CD4-positive, alpha-beta T cell (primary cell): Measurements from ENCODE around the gene MYH7B. TPM values are rescaled to one million over a fixed set of nuclear protein-coding genes. Genes with fewer than 3 reads are reported as not detected.
A peak's percentile ranks its signal among the peaks of the same experiment; 100 is the strongest.

Source experiments
- ATAC-seq: fragments of 200-7000 bp; cut with Tn5 transposase; one replicate; pipeline ENCODE4 v1.10.0; 2022; ENCODE audit warnings: mild to moderate bottlenecking; ENCODE audit not compliant: poor library complexity
- CTCF ChIA-PET: fragments of 350-600 bp; sonication (Branson Sonifier 250); formaldehyde crosslinking; loops from one replicate; lab custom pipeline; 2021; ENCODE audit warnings: antibody characterized with exemption, inconsistent platforms; lab: Charles Lee
- POLR2A ChIA-PET: fragments of 350-600 bp; sonication (Branson Sonifier 250); formaldehyde crosslinking; loops from one replicate; lab custom pipeline; 2021; ENCODE audit warnings: antibody characterized with exemption, inconsistent platforms; lab: Charles Lee
- DNase-seq, 14 experiments: peaks; one replicate each; pipeline ENCODE4 v3.0.0-alpha.2; 2013 to 2020; ENCODE audit warnings: mixed read lengths in 2 of 14
- H3K27ac ChIP-seq, 2 donors: one replicate each; pipeline versions ENCODE4 v1.5.1 to v1.7.0; 2013; ENCODE audit warnings: low read length in 2 of 2, low read depth in 1 of 2, mild to moderate bottlenecking in 1 of 2
- H3K27me3 ChIP-seq, 2 experiments: 1 replicate in 1 of 2; 2 replicates in 1 of 2; pipeline versions ENCODE4 v1.6.1 to v1.7.0; 2013; ENCODE audit warnings: low read length in 2 of 2, control low read depth in 1 of 2, mild to moderate bottlenecking in 1 of 2, moderate library complexity in 1 of 2; ENCODE audit not compliant: insufficient read depth in 2 of 2, control insufficient read depth in 1 of 2
- H3K36me3 ChIP-seq: one replicate; pipeline ENCODE4 v1.6.1; 2013; ENCODE audit warnings: low read length, control low read depth; ENCODE audit not compliant: insufficient read depth
- H3K4me1 ChIP-seq: one replicate; pipeline ENCODE4 v1.6.1; 2013; ENCODE audit warnings: low read length, control low read depth; ENCODE audit not compliant: insufficient read depth
- H3K4me3 ChIP-seq: one replicate; pipeline ENCODE4 v1.5.1; 2013; ENCODE audit warnings: mild to moderate bottlenecking, low read length, moderate library complexity
- H3K9me3 ChIP-seq, 2 experiments: 1 replicate in 1 of 2; 2 replicates in 1 of 2; pipeline versions ENCODE4 v1.6.1 to v1.7.0; 2013; ENCODE audit warnings: low read length in 2 of 2, mild to moderate bottlenecking in 2 of 2, control low read depth in 1 of 2, moderate library complexity in 1 of 2; ENCODE audit not compliant: control insufficient read depth in 1 of 2, insufficient read depth in 1 of 2
- H3K27ac Mint-ChIP-seq: one replicate; pipeline ENCODE4 v1.8.0; 2020; ENCODE audit warnings: mixed read lengths
- H3K27me3 Mint-ChIP-seq: one replicate; pipeline ENCODE4 v1.8.0; 2021; ENCODE audit warnings: mixed read lengths
- H3K36me3 Mint-ChIP-seq: one replicate; pipeline ENCODE4 v1.8.0; 2021; ENCODE audit warnings: low read depth, mixed read lengths
- H3K4me1 Mint-ChIP-seq: one replicate; pipeline ENCODE4 v1.8.0; 2021; ENCODE audit warnings: low read depth, mixed read lengths
- H3K4me3 Mint-ChIP-seq: one replicate; pipeline ENCODE4 v1.8.0; 2020; ENCODE audit warnings: mild to moderate bottlenecking, mixed read lengths
- H3K9me3 Mint-ChIP-seq: one replicate; pipeline ENCODE4 v1.8.0; 2020; ENCODE audit warnings: mixed read lengths
- CTCF ChIP-seq: fragments of 200-600 bp; IDR thresholded peaks from one replicate; pipeline ENCODE4 v1.8.0; 2022; ENCODE audit warnings: antibody characterized with exemption, mild to moderate bottlenecking
- intact Hi-C, 2 experiments: fragments of 100-400 bp; cut with DNase I in 1 of 2; cut with micrococcal nuclease in 1 of 2; formaldehyde crosslinking; loops; one replicate each; pipeline versions ENCODE4 v1.15.1 to v1.9.0; 2023 to 2025; cut with DNase I, micrococcal nuclease
- total RNA-seq, 174 experiments: library from RNA in 2 of 174; stranded (reverse) in 2 of 174; gene quantifications; one replicate each; pipeline ENCODE4 v1.2.3 and lab custom pipeline; 2021 to 2026

Gene MYH7B
- total RNA-seq, 2 experiments from 2014 or later: 0.53 to 0.58 TPM

DNA sequence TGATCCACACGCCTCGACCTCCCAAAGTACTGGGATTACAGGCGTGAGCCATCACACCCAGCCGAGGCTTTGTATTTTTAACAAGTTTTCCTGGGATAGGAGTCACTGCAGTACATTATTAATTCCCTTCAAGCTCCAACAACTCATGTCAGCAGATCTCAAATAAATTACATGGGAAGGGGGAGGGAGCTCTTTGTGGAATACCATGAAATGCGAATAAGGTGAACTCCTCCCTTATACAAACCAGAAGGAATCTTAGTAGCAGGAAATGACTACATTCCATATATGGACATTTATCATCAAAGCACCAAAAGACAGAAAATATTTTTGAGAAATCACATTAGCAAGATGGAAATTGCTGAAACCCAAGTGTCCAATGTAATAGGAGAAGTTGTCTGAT lies 3.0 kb upstream of the MYH7B start:
- Histone ChIP-seq H3K9me3 (no peaks in the 10 kb centered on the region), H3K27ac (no peak overlapping the region), H3K27me3 (no peaks in the 10 kb centered on the region), H3K4me3 (no peak overlapping the region), H3K36me3 (peaks cover 25% of the 10 kb centered on the region), H3K4me1 (peaks cover 19% of the 10 kb centered on the region)
- H3K9me3 Mint-ChIP-seq: no peaks in the 10 kb centered on the region
- no peak for ATAC-seq
- peak overlapping the region; percentile 27 for H3K4me3 Mint-ChIP-seq
- H3K27ac Mint-ChIP-seq: peak overlapping the region; percentile 32
- ChIA-PET CTCF (interaction anchor here (2.2 kb wide), 1 partner anchor 78 kb away, joined by 7 read pairs; no protein-coding TSS in a partner anchor), POLR2A (no interaction called here)
- intact Hi-C loops: loop anchor here in 1 of 2 experiments (10.0 kb wide), 2 partner anchors 648 to 958 kb away; partner anchors contain the start of genes AHCY and RALY
- no peak for TF ChIP-seq CTCF
- peaks cover 26% of the 10 kb centered on the region for H3K36me3 Mint-ChIP-seq
- DNase-seq: no peak
- H3K27me3 Mint-ChIP-seq: no peaks in the 10 kb centered on the region
- H3K4me1 Mint-ChIP-seq: peaks cover 23% of the 10 kb centered on the region

DNA sequence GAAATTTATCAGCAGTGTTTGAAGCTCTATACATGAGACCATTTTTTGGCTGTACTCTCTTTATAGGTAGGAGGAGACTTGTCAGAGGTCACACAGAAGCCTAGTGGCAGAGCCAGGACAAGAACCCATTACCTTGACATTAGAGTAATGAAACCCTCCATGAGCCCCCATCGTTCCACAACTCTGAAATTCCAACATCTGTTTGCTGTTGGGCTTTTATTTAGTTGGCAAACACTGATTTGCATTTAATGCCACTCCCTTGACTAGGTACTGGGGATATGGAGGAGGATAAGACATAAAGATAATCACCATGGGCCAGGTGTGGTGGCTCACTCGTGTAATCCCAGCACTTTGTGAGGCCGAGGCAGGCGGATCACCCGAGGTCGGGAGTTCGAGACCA lies 1.7 kb upstream of the MYH7B start:
- no peak for DNase-seq
- CTCF ChIA-PET: interaction anchor here (0.7 kb wide), 1 partner anchor 78 kb away, joined by 3 read pairs; no protein-coding TSS in a partner anchor
- Histone ChIP-seq H3K36me3 (peaks cover 22% of the 10 kb centered on the region), H3K27me3 (no peaks in the 10 kb centered on the region), H3K4me1 (peaks cover 19% of the 10 kb centered on the region), H3K4me3 (no peak overlapping the region), H3K9me3 (no peaks in the 10 kb centered on the region), H3K27ac (no peak overlapping the region)
- no peak for ATAC-seq
- Mint-ChIP-seq H3K36me3 (peaks cover 21% of the 10 kb centered on the region), H3K4me1 (peaks cover 23% of the 10 kb centered on the region), H3K27me3 (no peaks in the 10 kb centered on the region), H3K9me3 (no peaks in the 10 kb centered on the region), H3K27ac (peak overlapping the region; percentile 91), H3K4me3 (peak overlapping the region; percentile 26)
- POLR2A ChIA-PET: no interaction called here
- intact Hi-C loops: loop anchor here (2.0 to 10.0 kb wide), 5 partner anchors 81 to 959 kb away; partner anchors contain the start of genes AHCY (in 1 of the 2), GGT7 (in 1 of the 2), NCOA6 (in 1 of the 2) and RALY (in 1 of the 2)
- TF ChIP-seq CTCF: no peak

DNA sequence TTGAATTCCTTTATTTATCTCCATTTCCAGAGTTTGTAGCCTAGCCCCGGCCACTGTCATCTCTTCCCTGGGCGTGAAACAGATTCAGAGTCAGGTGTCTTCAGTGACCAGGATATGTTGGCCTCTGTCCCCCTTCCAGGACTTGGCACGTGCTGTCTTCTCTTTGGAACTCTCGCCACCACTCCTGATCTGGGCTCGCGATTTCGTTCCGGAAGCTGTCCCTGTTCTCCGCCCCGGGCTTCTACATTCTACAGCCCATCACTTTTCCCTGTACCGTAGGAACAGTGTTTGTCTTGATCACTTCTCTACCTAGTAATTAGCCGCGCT lies 801 bp upstream of the MYH7B start:
- DNase-seq (no peak), ATAC-seq (no peak)
- ChIA-PET POLR2A (interaction anchor here (1.2 to 2.1 kb wide), 2 partner anchors 78 to 81 kb away, joined by 4 to 13 read pairs; partner anchors contain the start of genes ACSS2 and GGT7), CTCF (interaction anchor here (1.4 to 2.1 kb wide), 4 partner anchors 80 to 141 kb away, joined by 4 to 21 read pairs (median 10); partner anchors contain the start of gene GGT7)
- peaks cover 19% of the 10 kb centered on the region for H3K4me1 ChIP-seq
- H3K27me3 ChIP-seq: no peaks in the 10 kb centered on the region
- no peaks in the 10 kb centered on the region for H3K27me3 Mint-ChIP-seq
- intact Hi-C loops: loop anchor here (1.0 to 10.0 kb wide), 9 partner anchors 79 to 960 kb away; partner anchors contain the start of genes GGT7 (in 2 of the 2), NCOA6 (in 2 of the 2), ACSS2 (in 1 of the 2) and AHCY (in 1 of the 2)
- no peak for TF ChIP-seq CTCF
- H3K4me1 Mint-ChIP-seq: peaks cover 23% of the 10 kb centered on the region
- H3K36me3 Mint-ChIP-seq: peaks cover 12% of the 10 kb centered on the region
- no peaks in the 10 kb centered on the region for H3K9me3 ChIP-seq
- peak overlapping the region; percentile 91 for H3K27ac Mint-ChIP-seq
- H3K4me3 ChIP-seq: peak overlapping the region; percentile 87
- H3K4me3 Mint-ChIP-seq: peak overlapping the region; percentile 94
- H3K27ac ChIP-seq: peak overlapping the region in 1 of 2 donors; percentile 62
- peaks cover 13% of the 10 kb centered on the region for H3K36me3 ChIP-seq
- H3K9me3 Mint-ChIP-seq: no peaks in the 10 kb centered on the region
